Breast epithelium (tissue), 4 donors: ENCODE measurements around the gene ORC1. TPM values are rescaled to one million over a fixed set of nuclear protein-coding genes. Genes with fewer than 3 reads are reported as not detected.

Experiments
- DNase-seq, 2 donors: peaks; one replicate each; pipeline ENCODE4 v3.0.0-alpha.2; 2019; ENCODE audit warnings: low spot score in 2 of 2
- H3K27ac ChIP-seq, 2 donors: fragments of 200-600 bp; sonication (generic) in 1 of 2; one replicate each; pipeline ENCODE4 v1.5.1; 2016 to 2019; ENCODE audit warnings: mild to moderate bottlenecking in 1 of 2
- H3K27me3 ChIP-seq, 2 donors: fragments of 200-600 bp; sonication (generic) in 1 of 2; one replicate each; pipeline versions ENCODE4 v1.5.1 to v1.6.0; 2017 to 2019; ENCODE audit warnings: control low read depth in 1 of 2, mild to moderate bottlenecking in 1 of 2
- H3K36me3 ChIP-seq: fragments of 200-600 bp; one replicate; pipeline ENCODE4 v1.5.1; 2019
- H3K4me1 ChIP-seq, 2 donors: fragments of 200-600 bp; sonication (generic); one replicate each; pipeline ENCODE4 v1.5.1; 2016 to 2019; ENCODE audit warnings: control low read depth in 1 of 2
- H3K4me3 ChIP-seq, 3 donors: fragments of 200-600 bp; sonication (generic); 1 replicate in 2 of 3; 2 replicates in 1 of 3; pipeline ENCODE4 v1.5.1; 2016 to 2019; ENCODE audit warnings: mild to moderate bottlenecking in 3 of 3, moderate library complexity in 2 of 3
- H3K9me3 ChIP-seq, 2 donors: fragments of 200-600 bp; sonication (generic) in 1 of 2; one replicate each; pipeline ENCODE4 v1.5.1; 2016 to 2019; ENCODE audit warnings: control low read depth in 1 of 2
- POLR2A ChIP-seq: fragments of 450-650 bp; IDR thresholded peaks from one replicate; pipeline ENCODE4 v1.6.1; 2016; ENCODE audit warnings: antibody characterized with exemption, mild to moderate bottlenecking, moderate library complexity
- POLR2AphosphoS5 ChIP-seq, 3 donors: sonication (generic); formaldehyde crosslinking; IDR thresholded peaks; one replicate each; pipeline ENCODE4 v1.6.1; 2017; ENCODE audit warnings: antibody characterized with exemption in 3 of 3
- intact Hi-C: fragments of 100-400 bp; cut with DNase I; formaldehyde crosslinking; loops from one replicate; pipeline ENCODE4 v1.15.1; 2023; ENCODE audit warnings: low total_unique reads
- total RNA-seq, 3 donors: library from RNA; depleted of rRNA; stranded (reverse); fragments of >200 nt; gene quantifications; one replicate each; pipeline ENCODE4 v1.1.0, GENCODE V29; 2016
- TF ChIP-seq, protein P1 (sequence below), 3 donors: fragments of 450-650 bp; IDR thresholded peaks; one replicate each; pipeline ENCODE4 v1.5.1; 2016 to 2017; ENCODE audit warnings: antibody characterized with exemption in 3 of 3, mild to moderate bottlenecking in 3 of 3, moderate library complexity in 3 of 3

The ORC1 gene
- total RNA-seq, 3 donors from 2014 or later: 0.33 to 0.96 (median 0.73) TPM

GRCh38 chr1:52367272-52367671 is 37.0 kb downstream of the ORC1 start:
- no peaks in the 10 kb centered on the region for H3K36me3 ChIP-seq
- intact Hi-C loops: loop anchor here (10.0 kb wide), 1 partner anchor 1548 kb away; no protein-coding TSS in a partner anchor
- H3K27ac ChIP-seq: no peak overlapping the region
- TF ChIP-seq POLR2A: no peak
- no peak for TF ChIP-seq POLR2AphosphoS5 (IDR thresholded peaks at IDR 0.05)
- TF ChIP-seq, protein P1, sequence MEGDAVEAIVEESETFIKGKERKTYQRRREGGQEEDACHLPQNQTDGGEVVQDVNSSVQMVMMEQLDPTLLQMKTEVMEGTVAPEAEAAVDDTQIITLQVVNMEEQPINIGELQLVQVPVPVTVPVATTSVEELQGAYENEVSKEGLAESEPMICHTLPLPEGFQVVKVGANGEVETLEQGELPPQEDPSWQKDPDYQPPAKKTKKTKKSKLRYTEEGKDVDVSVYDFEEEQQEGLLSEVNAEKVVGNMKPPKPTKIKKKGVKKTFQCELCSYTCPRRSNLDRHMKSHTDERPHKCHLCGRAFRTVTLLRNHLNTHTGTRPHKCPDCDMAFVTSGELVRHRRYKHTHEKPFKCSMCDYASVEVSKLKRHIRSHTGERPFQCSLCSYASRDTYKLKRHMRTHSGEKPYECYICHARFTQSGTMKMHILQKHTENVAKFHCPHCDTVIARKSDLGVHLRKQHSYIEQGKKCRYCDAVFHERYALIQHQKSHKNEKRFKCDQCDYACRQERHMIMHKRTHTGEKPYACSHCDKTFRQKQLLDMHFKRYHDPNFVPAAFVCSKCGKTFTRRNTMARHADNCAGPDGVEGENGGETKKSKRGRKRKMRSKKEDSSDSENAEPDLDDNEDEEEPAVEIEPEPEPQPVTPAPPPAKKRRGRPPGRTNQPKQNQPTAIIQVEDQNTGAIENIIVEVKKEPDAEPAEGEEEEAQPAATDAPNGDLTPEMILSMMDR (IDR thresholded peaks at IDR 0.05): no peak
- H3K27me3 ChIP-seq: no peaks in the 10 kb centered on the region
- no peaks in the 10 kb centered on the region for H3K9me3 ChIP-seq
- peaks cover 7% of the 10 kb centered on the region in 2 donors for H3K4me1 ChIP-seq
- H3K4me3 ChIP-seq: no peak overlapping the region
- no peak for DNase-seq

GRCh38 chr1:52366517-52366827 is 37.8 kb downstream of the ORC1 start:
- intact Hi-C loops: loop anchor here (10.0 kb wide), 1 partner anchor 1548 kb away; no protein-coding TSS in a partner anchor
- Histone ChIP-seq H3K27ac (peak overlapping the region; percentile 91 to 97), H3K36me3 (no peaks in the 10 kb centered on the region), H3K9me3 (no peaks in the 10 kb centered on the region), H3K4me1 (peaks cover 7% of the 10 kb centered on the region in 2 donors), H3K4me3 (peak overlapping the region; percentile 72 to 95 (median 87)), H3K27me3 (no peaks in the 10 kb centered on the region)
- DNase-seq: no peak
- TF ChIP-seq POLR2A (no peak), POLR2AphosphoS5 (IDR thresholded peaks at IDR 0.05) (no peak)
- TF ChIP-seq, protein P1 (IDR thresholded peaks at IDR 0.05): no peak

GRCh38 chr1:52365746-52366516 is 38.3 kb downstream of the ORC1 start, which contains the start of gene CC2D1B:
CC2D1B (minus strand) TSS chr1:52366205; CDS start chr1:52364620, 1,585 bp downstream.
- peak; percentile 62 for TF ChIP-seq POLR2A
- TF ChIP-seq, protein P1 (IDR thresholded peaks at IDR 0.05): peak; percentile 11 to 55 (median 28)
- TF ChIP-seq POLR2AphosphoS5 (IDR thresholded peaks at IDR 0.05): peak; percentile 74 to 90 (median 83)
- Histone ChIP-seq H3K27ac (peak within 1 kb of the TSS; percentile 91 to 97), H3K27me3 (no peaks in the 10 kb centered on the region), H3K4me3 (peak within 1 kb of the TSS; percentile 72 to 95 (median 87)), H3K36me3 (no peaks in the 10 kb centered on the region), H3K9me3 (no peaks in the 10 kb centered on the region), H3K4me1 (peaks cover 7% of the 10 kb centered on the region in 2 donors)
- DNase-seq: peak; percentile 99
- intact Hi-C loops: loop anchor here (10.0 kb wide), 1 partner anchor 1549 kb away; no protein-coding TSS in a partner anchor

DNA sequence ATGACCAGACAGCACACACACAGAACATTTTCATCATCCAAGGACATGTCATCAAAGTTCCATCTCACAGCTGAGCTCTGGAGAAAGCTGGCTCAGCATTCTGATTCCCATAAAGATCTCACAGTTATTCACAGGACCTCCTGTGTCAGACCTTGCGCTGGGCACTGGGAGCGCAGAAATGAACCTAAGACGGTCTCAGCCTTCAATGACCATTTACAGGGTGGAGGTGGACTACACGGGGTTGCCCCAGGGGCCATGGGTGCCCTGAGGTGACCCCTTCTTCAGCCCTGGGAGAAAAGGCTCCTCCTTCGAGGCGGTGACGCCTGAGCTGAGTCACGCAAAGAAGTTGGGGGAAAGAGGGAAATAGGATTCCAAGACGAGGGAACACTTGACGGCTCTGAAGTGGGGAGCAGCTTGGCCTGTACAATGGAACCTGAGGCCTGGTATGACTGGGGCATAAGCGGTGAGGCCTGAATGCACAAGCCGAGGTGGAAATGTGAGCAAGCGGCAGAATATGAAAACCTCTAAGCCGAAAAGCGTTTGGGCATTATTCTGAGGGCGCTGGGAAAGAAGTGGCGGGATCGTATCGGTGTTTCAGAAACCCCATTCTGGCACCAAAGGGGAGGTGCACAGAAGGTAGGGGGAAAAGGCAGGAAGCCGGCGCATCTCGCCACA is 39.0 kb downstream of the ORC1 start:
- TF ChIP-seq, protein P1 (IDR thresholded peaks at IDR 0.05): no peak
- TF ChIP-seq POLR2AphosphoS5 (IDR thresholded peaks at IDR 0.05): peak in 1 of 3 donors; percentile 20
- no peak for TF ChIP-seq POLR2A
- H3K4me3 ChIP-seq: peak overlapping the region; percentile 72 to 95 (median 87)
- peak overlapping the region; percentile 91 to 97 for H3K27ac ChIP-seq
- peak in 1 of 2 donors; percentile 49 for DNase-seq
- H3K27me3 ChIP-seq: no peaks in the 10 kb centered on the region
- intact Hi-C loops: loop anchor here (10.0 kb wide), 1 partner anchor 1550 kb away; no protein-coding TSS in a partner anchor
- peaks cover 7% of the 10 kb centered on the region in 2 donors for H3K4me1 ChIP-seq
- no peaks in the 10 kb centered on the region for H3K9me3 ChIP-seq
- H3K36me3 ChIP-seq: peaks cover under 1% of the 10 kb centered on the region
